Stimulated activated naive CD8-positive, alpha-beta T cell treated with anti-CD3 and anti-CD28 coated beads, Interleukin-15, Interleukin-2, amounts not matched to agents 100 ng/mL and 50 ng/mL, for 24 hours (primary cell): Measurements from ENCODE around the gene CELF1.
"Not testable (repeated sequence)": the region's sequence is repeated elsewhere in the genome, so short reads cannot be mapped to it uniquely, and the experiment has no call there.

ENCODE experiments used
- H3K27ac Mint-ChIP-seq: one replicate; pipeline ENCODE4 v1.8.0; 2021; ENCODE audit warnings: mild to moderate bottlenecking, mixed read lengths
- H3K27me3 Mint-ChIP-seq: one replicate; pipeline ENCODE4 v1.8.0; 2021; ENCODE audit warnings: mixed read lengths
- H3K36me3 Mint-ChIP-seq: one replicate; pipeline ENCODE4 v1.8.0; 2021; ENCODE audit warnings: low read depth, mixed read lengths
- H3K4me1 Mint-ChIP-seq: one replicate; pipeline ENCODE4 v1.8.0; 2021; ENCODE audit warnings: low read depth, mixed read lengths
- H3K4me3 Mint-ChIP-seq: one replicate; pipeline ENCODE4 v1.8.0; 2021; ENCODE audit warnings: mild to moderate bottlenecking, mixed read lengths
- H3K9me3 Mint-ChIP-seq: one replicate; pipeline ENCODE4 v1.8.0; 2021; ENCODE audit warnings: mixed read lengths

Gene CELF1

DNA sequence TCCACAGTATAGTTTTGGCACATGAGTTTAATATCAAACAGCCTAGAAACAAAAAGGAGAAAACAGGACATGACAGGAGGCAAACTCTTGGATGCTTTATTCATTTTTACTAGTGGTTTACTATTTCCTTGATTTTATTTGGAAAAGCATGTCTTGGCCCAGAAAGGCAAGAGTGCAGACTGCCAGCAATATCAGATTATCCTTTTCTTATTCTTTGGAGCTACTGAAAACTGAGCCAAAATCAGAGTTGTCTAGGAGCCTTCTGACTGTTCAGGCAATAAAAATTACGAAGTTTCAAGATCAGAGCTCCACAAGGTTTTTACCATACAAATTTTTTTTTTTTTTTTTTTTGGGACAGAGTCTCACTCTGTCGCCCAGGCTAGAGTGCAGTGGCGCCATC is 16.0 kb downstream of the CELF1 start:
- Mint-ChIP-seq H3K36me3 (peaks cover 32% of the 10 kb centered on the region), H3K27ac (no peak overlapping the region), H3K4me1 (peaks cover 74% of the 10 kb centered on the region), H3K4me3 (no peak overlapping the region), H3K27me3 (no peaks in the 10 kb centered on the region), H3K9me3 (no peaks in the 10 kb centered on the region)

DNA sequence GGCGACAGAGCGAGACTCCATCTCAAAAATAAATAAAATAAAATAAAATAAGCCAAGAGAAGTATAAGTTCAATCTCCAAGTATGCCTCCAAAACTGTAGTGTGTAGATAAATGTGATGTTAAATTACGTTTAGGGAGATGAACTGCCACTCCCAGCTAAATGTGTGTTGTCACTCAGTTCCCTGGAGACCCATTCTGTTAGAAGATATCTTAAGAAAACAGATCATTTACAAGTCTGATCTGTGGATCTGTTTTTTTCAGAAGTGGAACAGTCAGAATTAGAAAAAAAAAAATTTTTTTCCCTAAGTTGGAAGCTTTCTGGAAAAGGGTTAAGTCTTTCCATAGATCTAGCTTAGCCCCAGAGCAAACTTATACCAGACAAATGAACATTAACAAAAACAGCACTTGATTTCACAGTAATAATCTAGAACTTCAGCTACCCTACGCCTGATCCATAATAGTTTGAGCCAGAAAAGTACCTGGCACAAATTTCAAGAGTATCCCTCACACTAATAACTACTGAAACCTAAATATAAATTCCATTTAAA is 18.2 kb downstream of the CELF1 start:
- Mint-ChIP-seq H3K9me3 (no peaks in the 10 kb centered on the region), H3K27ac (peak overlapping the region; percentile 2), H3K27me3 (no peaks in the 10 kb centered on the region), H3K36me3 (peaks cover 28% of the 10 kb centered on the region), H3K4me3 (no peak overlapping the region), H3K4me1 (peaks cover 66% of the 10 kb centered on the region)

GRCh38 chr11:47533690-47534151 is 19.2 kb downstream of the CELF1 start:
- H3K4me1 Mint-ChIP-seq: peaks cover 57% of the 10 kb centered on the region
- no peak overlapping the region for H3K27ac Mint-ChIP-seq
- H3K9me3 Mint-ChIP-seq: no peaks in the 10 kb centered on the region
- H3K27me3 Mint-ChIP-seq: no peaks in the 10 kb centered on the region
- H3K4me3 Mint-ChIP-seq: no peak overlapping the region
- H3K36me3 Mint-ChIP-seq: peaks cover 19% of the 10 kb centered on the region

- Mint-ChIP-seq H3K27ac (peak overlapping the region; percentile 61), H3K4me1 (peaks cover 55% of the 10 kb centered on the region), H3K27me3 (no peaks in the 10 kb centered on the region), H3K4me3 (no peak overlapping the region), H3K36me3 (peaks cover 16% of the 10 kb centered on the region), H3K9me3 (no peaks in the 10 kb centered on the region)
Observed at GRCh38 chr11:47532597-47533213, 20.2 kb downstream of the CELF1 start.

DNA sequence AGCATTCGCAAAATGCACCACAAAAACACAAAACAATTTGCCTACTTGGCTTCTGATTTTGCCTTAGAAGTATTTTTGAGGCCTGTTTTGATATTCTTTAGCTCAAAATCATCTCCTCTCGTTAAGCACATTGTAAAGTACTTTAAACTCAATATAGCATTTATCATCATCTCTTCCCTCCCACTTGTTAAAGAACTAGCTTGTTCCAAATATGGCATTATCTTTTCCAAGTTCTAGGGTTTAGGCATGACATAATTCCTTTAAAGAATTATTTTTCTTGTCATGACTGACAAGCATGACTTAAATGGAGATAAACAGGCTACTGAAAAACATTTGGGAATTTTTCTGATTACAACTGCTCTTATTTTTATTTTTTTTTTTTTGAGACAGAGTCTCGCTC is 21.3 kb downstream of the CELF1 start:
- Mint-ChIP-seq H3K4me1 (peaks cover 53% of the 10 kb centered on the region), H3K36me3 (peaks cover 16% of the 10 kb centered on the region), H3K27me3 (no peaks in the 10 kb centered on the region), H3K27ac (no peak overlapping the region), H3K9me3 (no peaks in the 10 kb centered on the region), H3K4me3 (no peak overlapping the region)

DNA sequence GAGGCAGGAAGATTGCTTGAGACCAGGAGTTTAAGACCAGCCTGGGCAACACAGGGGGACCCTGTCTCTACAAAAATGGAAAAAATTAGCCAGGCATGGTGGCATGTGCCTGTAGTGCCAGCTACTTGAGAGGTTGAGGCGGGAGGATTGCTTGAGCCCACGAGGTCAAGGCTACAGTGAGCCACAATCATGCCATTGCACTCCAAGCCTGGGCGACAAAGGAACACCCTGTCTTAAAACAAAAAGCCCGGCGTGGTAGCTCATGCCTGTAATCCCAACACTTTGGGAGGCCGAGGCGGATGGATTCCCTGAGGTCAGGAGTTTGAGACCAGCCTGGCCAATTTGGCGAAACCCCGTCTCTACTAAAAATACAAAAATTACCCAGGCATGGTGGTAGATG is 22.2 kb downstream of the CELF1 start:
- H3K4me3 Mint-ChIP-seq, H3K27me3 Mint-ChIP-seq, H3K9me3 Mint-ChIP-seq: not testable (repeated sequence)
- peak overlapping the region; percentile 70 for H3K27ac Mint-ChIP-seq
- peaks cover 63% of the 10 kb centered on the region for H3K4me1 Mint-ChIP-seq
- H3K36me3 Mint-ChIP-seq: peaks cover 13% of the 10 kb centered on the region

DNA sequence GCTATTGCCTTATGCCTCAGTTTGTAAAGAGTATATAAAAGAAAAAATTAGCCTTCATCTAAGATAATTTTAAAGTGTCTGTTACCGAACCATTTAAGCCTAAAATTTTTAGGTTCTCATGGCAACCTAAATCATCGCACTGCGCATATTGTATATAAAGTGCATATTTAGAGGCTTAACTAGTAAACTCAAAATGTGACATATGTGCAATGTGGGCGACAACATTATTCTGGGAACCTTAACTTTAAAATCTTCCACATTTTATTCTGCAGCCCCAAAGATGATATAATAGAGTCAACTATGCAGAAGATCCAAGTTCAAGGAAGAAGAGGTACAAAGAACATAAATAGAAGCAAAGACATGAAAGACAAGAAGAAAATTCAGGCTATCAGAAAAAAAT is 23.0 kb downstream of the CELF1 start:
- H3K9me3 Mint-ChIP-seq: no peaks in the 10 kb centered on the region
- peak overlapping the region; percentile 70 for H3K27ac Mint-ChIP-seq
- peaks cover 12% of the 10 kb centered on the region for H3K36me3 Mint-ChIP-seq
- H3K4me3 Mint-ChIP-seq: no peak overlapping the region
- H3K4me1 Mint-ChIP-seq: peaks cover 67% of the 10 kb centered on the region
- no peaks in the 10 kb centered on the region for H3K27me3 Mint-ChIP-seq

DNA sequence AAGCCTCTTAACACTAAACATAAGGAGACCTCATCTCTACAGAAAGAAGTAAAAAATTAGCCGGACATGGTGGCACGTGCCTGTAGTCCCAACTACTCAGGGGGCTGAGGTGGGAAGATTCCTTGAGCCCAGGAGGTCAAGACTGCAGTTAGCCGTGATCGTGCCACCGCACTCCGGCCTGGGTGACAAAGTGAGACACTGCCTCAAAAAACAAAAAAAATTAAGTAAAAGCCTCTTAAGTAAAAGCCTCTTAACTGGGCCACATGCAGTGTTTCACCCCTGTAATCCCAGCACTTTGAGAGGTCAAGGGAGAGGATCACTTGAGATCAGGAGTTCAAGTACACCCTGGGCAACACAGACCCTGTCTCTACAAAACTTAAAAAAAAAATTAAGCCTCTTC is 25.7 kb downstream of the CELF1 start:
- Mint-ChIP-seq H3K9me3 (no peaks in the 10 kb centered on the region), H3K27me3 (no peaks in the 10 kb centered on the region), H3K36me3 (peaks cover 14% of the 10 kb centered on the region), H3K4me1 (peaks cover 71% of the 10 kb centered on the region), H3K4me3 (no peak overlapping the region), H3K27ac (no peak overlapping the region)

GRCh38 chr11:47526032-47526431 is 26.9 kb downstream of the CELF1 start:
- H3K9me3 Mint-ChIP-seq, H3K4me3 Mint-ChIP-seq, H3K27ac Mint-ChIP-seq, H3K27me3 Mint-ChIP-seq: not testable (repeated sequence)
- Mint-ChIP-seq H3K36me3 (peaks cover 14% of the 10 kb centered on the region), H3K4me1 (peaks cover 73% of the 10 kb centered on the region)

DNA sequence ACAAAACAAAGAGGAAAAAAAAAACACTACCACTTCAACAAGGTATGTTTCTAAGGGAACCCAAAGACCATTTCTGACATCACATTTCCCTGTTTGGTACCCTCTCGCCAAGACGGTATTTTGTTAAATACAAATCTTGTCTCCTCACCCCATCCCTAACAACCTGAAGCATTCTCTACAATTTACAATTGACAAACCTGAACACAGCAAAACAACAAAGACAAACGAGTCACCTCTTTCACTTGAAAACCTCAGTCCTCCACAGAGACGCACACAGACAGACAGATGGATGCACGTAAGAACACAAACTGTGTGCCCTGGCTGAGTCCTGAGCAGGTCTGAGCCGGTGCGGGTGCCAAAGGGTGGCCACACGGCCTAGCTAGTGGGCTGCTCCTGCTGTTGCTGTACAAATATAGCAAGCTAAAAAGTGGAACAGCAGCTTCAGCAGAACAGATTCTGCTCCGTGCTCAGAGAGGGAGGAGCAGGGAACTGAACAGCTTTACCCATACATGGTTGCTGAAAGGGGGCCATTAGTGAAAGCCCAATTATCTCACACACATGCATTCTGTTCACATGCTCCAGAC is 28.5 kb downstream of the CELF1 start:
- no peaks in the 10 kb centered on the region for H3K27me3 Mint-ChIP-seq
- peak overlapping the region; percentile 77 for H3K27ac Mint-ChIP-seq
- peak overlapping the region; percentile 42 for H3K4me3 Mint-ChIP-seq
- H3K9me3 Mint-ChIP-seq: no peaks in the 10 kb centered on the region
- peaks cover 77% of the 10 kb centered on the region for H3K4me1 Mint-ChIP-seq
- peaks cover 15% of the 10 kb centered on the region for H3K36me3 Mint-ChIP-seq

GRCh38 chr11:47523490-47524225 is 29.3 kb downstream of the CELF1 start:
- Mint-ChIP-seq H3K27me3 (no peaks in the 10 kb centered on the region), H3K4me3 (peak overlapping the region; percentile 38), H3K36me3 (peaks cover 17% of the 10 kb centered on the region), H3K9me3 (no peaks in the 10 kb centered on the region), H3K27ac (peak overlapping the region; percentile 77), H3K4me1 (peaks cover 84% of the 10 kb centered on the region)

- H3K4me3 Mint-ChIP-seq: no peak overlapping the region
Observed at GRCh38 chr11:47518212-47518964, 34.5 kb downstream of the CELF1 start.

GRCh38 chr11:47516984-47517853 is 35.7 kb downstream of the CELF1 start:
- Mint-ChIP-seq H3K27me3 (no peaks in the 10 kb centered on the region), H3K27ac (no peak overlapping the region), H3K4me3 (no peak overlapping the region), H3K4me1 (peaks cover 91% of the 10 kb centered on the region), H3K36me3 (peaks cover 25% of the 10 kb centered on the region), H3K9me3 (no peaks in the 10 kb centered on the region)

More at GRCh38 chr11:47518212-47518964, 34.5 kb downstream of the CELF1 start:
- Mint-ChIP-seq H3K27ac (peak overlapping the region; percentile 58), H3K36me3 (peaks cover 30% of the 10 kb centered on the region), H3K4me1 (peaks cover 88% of the 10 kb centered on the region), H3K27me3 (no peaks in the 10 kb centered on the region), H3K9me3 (no peaks in the 10 kb centered on the region)

DNA sequence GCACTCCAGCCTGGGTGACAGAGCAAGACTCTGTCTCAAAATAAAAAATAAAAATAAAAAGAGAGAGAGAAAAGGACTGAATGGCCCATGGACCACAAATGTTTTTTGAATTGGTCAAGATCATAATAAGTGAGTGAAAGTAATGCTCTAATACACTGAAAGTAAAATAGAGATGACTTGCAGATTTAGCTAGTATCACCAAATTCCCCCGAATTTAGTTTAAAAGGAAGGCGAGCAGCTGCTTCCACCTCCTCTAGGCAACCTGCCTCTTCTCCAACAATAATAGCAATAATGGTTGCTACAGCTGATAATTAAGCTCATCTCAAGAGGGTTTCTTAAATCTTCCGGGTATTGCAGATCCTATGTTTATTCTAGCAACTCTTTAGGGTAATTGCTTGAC is 36.8 kb downstream of the CELF1 start:
- Mint-ChIP-seq H3K4me1 (peaks cover 90% of the 10 kb centered on the region), H3K36me3 (peaks cover 30% of the 10 kb centered on the region), H3K4me3 (no peak overlapping the region)

More for the DNA sequence above, 36.8 kb downstream of the CELF1 start:
- Mint-ChIP-seq H3K27me3 (no peaks in the 10 kb centered on the region), H3K9me3 (no peaks in the 10 kb centered on the region), H3K27ac (no peak overlapping the region)
